ENCODE results near the gene ADAMTS17. TPM values are rescaled to one million over a fixed set of nuclear protein-coding genes. Genes with fewer than 3 reads are reported as not detected.

The ADAMTS17 gene
- polyA plus RNA-seq, 3 donors from 2014 or later = 0.27 to 0.53 TPM; not detected in 1

- H3K27ac Mint-ChIP-seq = no peak overlapping the region
Observed at GRCh38 chr15:100224206-100225185, 117.3 kb downstream of the ADAMTS17 start.

GRCh38 chr15:100222349-100222715, 119.4 kb downstream of the ADAMTS17 start:
- H3K4me1 Mint-ChIP-seq = no peaks in the 10 kb centered on the region
- no peak overlapping the region for H3K4me3 Mint-ChIP-seq
- no peak for DNase-seq
- no peaks in the 10 kb centered on the region for H3K36me3 Mint-ChIP-seq
- no peak overlapping the region for H3K27ac Mint-ChIP-seq
- peaks cover 0 to 2% (median 2%) of the 10 kb centered on the region in 3 donors for H3K27me3 Mint-ChIP-seq (ENCODE audit: low read depth in 3 of 3)
- no peaks in the 10 kb centered on the region for H3K9me3 Mint-ChIP-seq

More at GRCh38 chr15:100224206-100225185, 117.3 kb downstream of the ADAMTS17 start:
- no peak for DNase-seq
- no peak overlapping the region for H3K4me3 Mint-ChIP-seq
- H3K4me1 Mint-ChIP-seq = peaks cover 6% of the 10 kb centered on the region in 2 donors
- peaks cover 2 to 4% (median 2%) of the 10 kb centered on the region in 3 donors for H3K27me3 Mint-ChIP-seq (ENCODE audit: low read depth in 3 of 3)
- no peaks in the 10 kb centered on the region for H3K36me3 Mint-ChIP-seq
- no peaks in the 10 kb centered on the region for H3K9me3 Mint-ChIP-seq

GRCh38 chr15:100221471-100222348, 120.1 kb downstream of the ADAMTS17 start:
- H3K36me3 Mint-ChIP-seq = no peaks in the 10 kb centered on the region
- H3K9me3 Mint-ChIP-seq = no peaks in the 10 kb centered on the region
- no peak overlapping the region for H3K4me3 Mint-ChIP-seq
- H3K27me3 Mint-ChIP-seq (ENCODE audit: low read depth in 3 of 3) = peaks cover 0 to 2% (median 2%) of the 10 kb centered on the region in 3 donors
- no peak for DNase-seq
- H3K27ac Mint-ChIP-seq = no peak overlapping the region
- H3K4me1 Mint-ChIP-seq = no peaks in the 10 kb centered on the region

GRCh38 chr15:100220058-100220768, 121.6 kb downstream of the ADAMTS17 start:
- DNase-seq = no peak
- Mint-ChIP-seq H3K4me3 (no peak overlapping the region), H3K9me3 (no peaks in the 10 kb centered on the region), H3K4me1 (no peaks in the 10 kb centered on the region), H3K36me3 (no peaks in the 10 kb centered on the region), H3K27ac (no peak overlapping the region), H3K27me3 (ENCODE audit: low read depth in 3 of 3) (peaks cover 0 to 2% (median 2%) of the 10 kb centered on the region in 3 donors)

GRCh38 chr15:100218434-100218833, 123.3 kb downstream of the ADAMTS17 start:
- no peaks in the 10 kb centered on the region for H3K27me3 Mint-ChIP-seq (ENCODE audit: low read depth in 3 of 3)
- no peak overlapping the region for H3K27ac Mint-ChIP-seq
- H3K36me3 Mint-ChIP-seq = no peaks in the 10 kb centered on the region
- H3K4me1 Mint-ChIP-seq = no peaks in the 10 kb centered on the region
- no peak for DNase-seq
- H3K4me3 Mint-ChIP-seq = no peak overlapping the region
- H3K9me3 Mint-ChIP-seq = no peaks in the 10 kb centered on the region

GRCh38 chr15:100216182-100216581, 125.6 kb downstream of the ADAMTS17 start:
- Mint-ChIP-seq H3K27me3 (ENCODE audit: low read depth in 3 of 3) (peaks cover 0 to 5% (median 0%) of the 10 kb centered on the region in 3 donors), H3K4me1 (no peaks in the 10 kb centered on the region), H3K9me3 (no peaks in the 10 kb centered on the region), H3K36me3 (no peaks in the 10 kb centered on the region), H3K27ac (no peak overlapping the region), H3K4me3 (no peak overlapping the region)
- no peak for DNase-seq

GRCh38 chr15:100215843-100216169, 126.0 kb downstream of the ADAMTS17 start:
- DNase-seq = no peak
- no peaks in the 10 kb centered on the region for H3K36me3 Mint-ChIP-seq
- peaks cover 0 to 5% (median 0%) of the 10 kb centered on the region in 3 donors for H3K27me3 Mint-ChIP-seq (ENCODE audit: low read depth in 3 of 3)
- H3K4me1 Mint-ChIP-seq = no peaks in the 10 kb centered on the region
- no peak overlapping the region for H3K27ac Mint-ChIP-seq
- no peaks in the 10 kb centered on the region for H3K9me3 Mint-ChIP-seq
- H3K4me3 Mint-ChIP-seq = no peak overlapping the region

- Mint-ChIP-seq H3K9me3 (no peaks in the 10 kb centered on the region), H3K27me3 (ENCODE audit: low read depth in 3 of 3) (peaks cover 0 to 5% (median 0%) of the 10 kb centered on the region in 3 donors)
Observed at GRCh38 chr15:100215031-100215842, 126.5 kb downstream of the ADAMTS17 start.

GRCh38 chr15:100211855-100212850, 129.6 kb downstream of the ADAMTS17 start:
- Mint-ChIP-seq H3K27ac (no peak overlapping the region), H3K4me1 (no peaks in the 10 kb centered on the region), H3K27me3 (ENCODE audit: low read depth in 3 of 3) (peaks cover under 1 to 5% (median 2%) of the 10 kb centered on the region in 3 donors), H3K4me3 (no peak overlapping the region), H3K36me3 (no peaks in the 10 kb centered on the region), H3K9me3 (no peaks in the 10 kb centered on the region)
- DNase-seq = no peak

More at GRCh38 chr15:100215031-100215842, 126.5 kb downstream of the ADAMTS17 start:
- Mint-ChIP-seq H3K4me3 (no peak overlapping the region), H3K27ac (no peak overlapping the region), H3K36me3 (no peaks in the 10 kb centered on the region), H3K4me1 (no peaks in the 10 kb centered on the region)
- DNase-seq = no peak

- Mint-ChIP-seq H3K4me3 (no peak overlapping the region), H3K36me3 (no peaks in the 10 kb centered on the region), H3K27ac (no peak overlapping the region), H3K4me1 (no peaks in the 10 kb centered on the region), H3K9me3 (no peaks in the 10 kb centered on the region), H3K27me3 (ENCODE audit: low read depth in 3 of 3) (peaks cover 3 to 6% (median 5%) of the 10 kb centered on the region in 3 donors)
- DNase-seq = no peak
Observed at GRCh38 chr15:100210338-100210737, 131.4 kb downstream of the ADAMTS17 start.

- Mint-ChIP-seq H3K4me1 (peaks cover 2 to 8% of the 10 kb centered on the region in 2 donors), H3K27me3 (ENCODE audit: low read depth in 3 of 3) (peaks cover 3 to 9% (median 6%) of the 10 kb centered on the region in 3 donors), H3K9me3 (no peaks in the 10 kb centered on the region), H3K4me3 (no peak overlapping the region), H3K27ac (no peak overlapping the region), H3K36me3 (peaks cover 0 to 6% (median 0%) of the 10 kb centered on the region in 3 donors)
- no peak for DNase-seq
Observed at GRCh38 chr15:100208921-100209603, 132.7 kb downstream of the ADAMTS17 start.

Data from immature natural killer cell (primary cell).